ENCODE results near the gene IPO4.
A peak's percentile ranks its signal among the peaks of the same experiment; 100 is the strongest.
"Not testable (repeated sequence)": the region's sequence is repeated elsewhere in the genome, so short reads cannot be mapped to it uniquely, and the experiment has no call there.

The IPO4 gene, protein sequence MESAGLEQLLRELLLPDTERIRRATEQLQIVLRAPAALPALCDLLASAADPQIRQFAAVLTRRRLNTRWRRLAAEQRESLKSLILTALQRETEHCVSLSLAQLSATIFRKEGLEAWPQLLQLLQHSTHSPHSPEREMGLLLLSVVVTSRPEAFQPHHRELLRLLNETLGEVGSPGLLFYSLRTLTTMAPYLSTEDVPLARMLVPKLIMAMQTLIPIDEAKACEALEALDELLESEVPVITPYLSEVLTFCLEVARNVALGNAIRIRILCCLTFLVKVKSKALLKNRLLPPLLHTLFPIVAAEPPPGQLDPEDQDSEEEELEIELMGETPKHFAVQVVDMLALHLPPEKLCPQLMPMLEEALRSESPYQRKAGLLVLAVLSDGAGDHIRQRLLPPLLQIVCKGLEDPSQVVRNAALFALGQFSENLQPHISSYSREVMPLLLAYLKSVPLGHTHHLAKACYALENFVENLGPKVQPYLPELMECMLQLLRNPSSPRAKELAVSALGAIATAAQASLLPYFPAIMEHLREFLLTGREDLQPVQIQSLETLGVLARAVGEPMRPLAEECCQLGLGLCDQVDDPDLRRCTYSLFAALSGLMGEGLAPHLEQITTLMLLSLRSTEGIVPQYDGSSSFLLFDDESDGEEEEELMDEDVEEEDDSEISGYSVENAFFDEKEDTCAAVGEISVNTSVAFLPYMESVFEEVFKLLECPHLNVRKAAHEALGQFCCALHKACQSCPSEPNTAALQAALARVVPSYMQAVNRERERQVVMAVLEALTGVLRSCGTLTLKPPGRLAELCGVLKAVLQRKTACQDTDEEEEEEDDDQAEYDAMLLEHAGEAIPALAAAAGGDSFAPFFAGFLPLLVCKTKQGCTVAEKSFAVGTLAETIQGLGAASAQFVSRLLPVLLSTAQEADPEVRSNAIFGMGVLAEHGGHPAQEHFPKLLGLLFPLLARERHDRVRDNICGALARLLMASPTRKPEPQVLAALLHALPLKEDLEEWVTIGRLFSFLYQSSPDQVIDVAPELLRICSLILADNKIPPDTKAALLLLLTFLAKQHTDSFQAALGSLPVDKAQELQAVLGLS

DNA sequence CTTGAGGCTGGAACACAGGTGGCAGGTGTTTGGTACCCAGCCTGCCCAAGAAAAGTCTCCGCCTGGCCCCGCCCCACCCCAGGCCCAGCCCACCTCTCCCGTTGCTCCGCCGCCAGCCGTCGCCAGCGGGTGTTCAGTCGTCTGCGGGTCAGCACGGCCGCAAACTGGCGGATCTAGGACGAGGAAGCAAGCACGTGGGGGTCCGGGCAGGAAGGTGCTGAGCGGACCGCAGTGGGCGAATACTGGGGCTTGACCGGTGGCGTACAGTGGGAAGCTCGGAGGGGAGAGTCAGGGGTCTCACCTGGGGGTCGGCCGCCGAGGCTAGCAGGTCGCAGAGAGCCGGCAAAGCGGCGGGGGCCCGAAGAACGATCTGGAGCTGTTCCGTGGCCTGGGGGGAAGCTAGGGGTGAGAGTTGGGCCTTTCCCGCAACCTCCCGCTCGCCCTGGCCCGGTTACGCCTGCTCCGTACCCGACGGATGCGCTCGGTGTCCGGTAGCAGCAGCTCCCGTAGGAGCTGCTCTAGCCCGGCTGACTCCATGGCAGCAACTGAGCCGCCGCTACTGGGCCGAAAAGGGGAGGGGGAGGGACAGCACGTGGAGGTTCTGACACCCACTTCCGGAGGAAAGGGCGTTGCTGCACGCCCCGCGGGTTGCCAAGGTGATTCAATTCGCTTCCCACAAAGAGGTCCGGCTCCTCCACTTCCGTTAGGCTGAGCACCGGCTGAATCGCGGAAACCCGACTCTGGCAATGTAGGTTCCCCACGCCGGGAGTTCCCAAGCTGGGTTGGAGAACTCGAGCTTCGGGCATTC, at the start of gene IPO4:
IPO4 (minus strand) TSS at position 566 of the 808 bp plus-strand sequence; CDS start at position 537, 29 bp downstream.
- peak; percentile 99 for DNase-seq

- no peak for DNase-seq
Measured at GRCh38 chr14:24238123-24238522, 49.5 kb upstream of the IPO4 start.

- DNase-seq: no peak
Measured at GRCh38 chr14:24237463-24237955, 48.9 kb upstream of the IPO4 start.

GRCh38 chr14:24236689-24237462, 48.3 kb upstream of the IPO4 start:
- DNase-seq: no peak

DNA sequence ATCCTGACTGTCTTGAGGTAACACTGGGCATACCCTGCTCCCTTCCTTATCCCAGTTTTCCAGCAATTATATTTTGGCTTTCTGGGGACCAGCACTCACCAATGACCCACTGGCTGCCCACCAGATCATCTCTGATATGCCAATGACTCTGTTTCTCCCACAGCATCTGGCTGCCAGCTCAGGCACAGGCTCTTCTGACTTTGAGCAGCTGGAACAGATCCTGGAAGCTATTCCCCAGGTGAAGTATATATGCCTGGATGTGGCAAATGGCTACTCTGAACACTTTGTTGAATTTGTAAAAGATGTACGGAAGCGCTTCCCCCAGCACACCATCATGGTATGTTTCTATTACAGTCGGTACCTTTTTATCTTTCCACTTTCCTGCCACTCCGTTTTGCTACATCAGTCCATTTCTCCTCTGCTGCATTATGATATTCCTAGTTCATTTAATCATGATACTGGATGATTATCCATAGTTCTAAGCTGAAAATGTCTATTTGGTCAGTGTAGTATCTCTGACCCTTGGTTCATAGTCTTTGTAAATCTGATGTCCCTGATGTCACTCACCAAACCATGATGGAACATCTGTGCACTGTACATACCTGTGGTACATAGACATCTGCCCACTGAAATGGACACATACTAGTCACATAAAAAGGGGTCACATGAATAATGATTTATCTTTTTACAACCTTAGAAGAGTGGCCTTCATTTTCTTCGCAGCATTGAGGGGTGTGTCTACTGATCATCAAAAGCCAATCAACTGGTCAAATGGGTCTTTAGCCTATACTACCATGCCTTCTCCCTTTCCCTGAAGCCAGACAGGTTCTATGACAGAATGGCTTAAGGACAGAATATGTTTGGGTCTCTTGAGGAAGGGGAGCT, 47.4 kb upstream of the IPO4 start:
- DNase-seq: no peak

DNA sequence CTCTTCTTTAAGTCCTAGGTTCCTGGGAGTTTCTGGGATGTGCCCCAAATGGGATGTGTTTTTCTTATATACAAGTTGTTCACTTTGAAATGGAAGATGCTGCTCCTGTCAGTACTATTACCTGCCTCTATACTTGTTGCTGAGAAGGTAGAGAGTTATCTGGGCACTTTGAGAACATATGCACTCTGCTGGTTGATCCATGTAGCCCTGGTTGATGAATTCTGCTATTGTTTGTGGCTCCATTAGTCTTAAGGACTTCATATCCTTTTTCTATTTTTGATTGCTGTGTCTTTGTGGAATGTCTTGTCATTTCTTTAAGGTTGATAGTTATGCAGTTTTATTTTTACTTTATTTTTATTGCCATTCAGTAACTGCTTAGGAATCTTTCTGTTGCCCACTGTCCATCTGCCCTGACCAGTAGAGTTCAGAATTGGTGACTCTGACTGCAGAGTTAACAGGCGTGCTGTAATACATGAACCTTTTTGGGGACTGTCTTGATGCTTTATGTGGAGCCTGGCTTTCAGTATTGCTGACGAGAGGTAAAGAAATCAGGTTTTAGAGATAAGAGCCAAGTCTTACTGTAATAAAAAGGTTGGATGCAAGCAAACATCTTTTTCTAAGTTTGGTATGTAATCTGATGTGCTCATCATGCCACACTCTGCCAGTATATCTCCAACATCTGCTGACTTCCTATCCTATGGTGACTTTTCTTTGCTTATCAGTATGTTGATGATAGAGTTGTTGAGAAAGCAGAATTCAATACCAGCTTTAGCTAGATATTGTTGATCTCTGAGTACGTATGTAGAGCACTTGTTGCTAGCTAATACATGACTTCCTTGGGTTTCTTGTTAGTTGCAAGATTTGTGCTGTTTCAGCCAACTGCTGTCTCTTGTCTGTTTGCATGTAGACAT, 45.7 kb upstream of the IPO4 start:
- DNase-seq: peak; percentile 64

DNA sequence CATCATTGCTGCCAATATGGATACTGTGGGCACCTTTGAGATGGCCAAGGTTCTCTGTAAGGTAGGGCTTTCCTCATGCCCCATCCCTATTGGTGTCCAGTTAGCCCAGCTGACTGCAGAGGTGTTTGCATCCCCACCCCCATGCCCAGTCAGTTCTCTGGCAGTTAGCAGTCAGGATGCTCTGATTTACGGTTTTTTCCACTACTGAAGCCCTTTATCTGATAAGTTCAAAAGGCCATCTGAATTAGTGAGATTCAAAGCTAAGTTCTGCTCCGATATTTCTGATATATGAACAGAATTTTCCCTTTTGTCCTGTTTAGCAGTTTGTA, 44.9 kb upstream of the IPO4 start:
- peak; percentile 42 for DNase-seq

- no peak for DNase-seq
Measured at GRCh38 chr14:24232645-24233537, 44.3 kb upstream of the IPO4 start, which contains the start of gene GMPR2. Gene GMPR2 (plus strand): TSS chr14:24232929. CDS start chr14:24233254, 325 bp downstream.

GRCh38 chr14:24232121-24232644, 43.6 kb upstream of the IPO4 start, which contains the start of gene NEDD8:
Gene NEDD8 (minus strand): TSS chr14:24232367. CDS start chr14:24232267, 100 bp downstream.
- peak; percentile 97 for DNase-seq

- peak; percentile 33 for DNase-seq
Measured at GRCh38 chr14:24231263-24232120, 42.9 kb upstream of the IPO4 start.

- no peak for DNase-seq
Measured at GRCh38 chr14:24228902-24229301, 40.3 kb upstream of the IPO4 start.

DNA sequence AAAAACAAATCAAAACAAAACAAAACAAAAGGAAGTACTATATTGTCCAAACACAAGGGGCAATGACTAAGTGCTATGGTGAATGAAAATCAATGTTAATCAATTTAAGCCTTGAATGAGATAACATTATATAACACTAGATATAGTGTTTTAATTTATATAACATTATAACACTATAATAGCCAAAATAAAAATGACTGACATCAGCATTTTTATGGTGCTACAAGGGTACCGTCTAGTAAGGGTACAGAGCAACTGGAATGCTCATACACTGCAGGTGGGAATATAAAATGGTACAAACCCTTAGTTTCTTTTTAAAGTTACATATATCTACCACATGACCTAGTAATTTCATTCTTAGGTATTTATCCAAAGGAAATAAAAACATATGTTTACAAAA, 37.9 kb upstream of the IPO4 start:
- DNase-seq: no peak

DNA sequence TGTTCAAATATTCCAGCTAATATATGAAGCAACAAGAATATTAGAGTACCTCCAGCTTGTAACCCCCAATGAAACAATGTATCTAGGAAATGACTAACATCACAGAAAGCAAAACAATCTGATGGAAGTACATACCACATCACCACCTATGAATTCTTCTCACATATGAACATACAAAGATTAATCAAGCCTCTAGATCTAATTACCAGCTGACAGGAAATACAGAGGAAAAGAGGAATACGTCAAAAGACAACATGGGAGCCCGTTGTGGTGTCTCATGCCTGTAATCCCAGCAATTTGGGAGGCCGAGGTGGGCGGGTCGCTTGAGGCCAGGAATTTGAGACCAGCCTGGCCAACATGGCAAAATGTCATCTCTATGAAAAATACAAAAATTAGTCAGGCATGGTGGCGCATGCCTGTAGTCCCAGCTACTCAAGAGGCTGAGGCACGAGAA, 36.0 kb upstream of the IPO4 start:
- no peak for DNase-seq

DNA sequence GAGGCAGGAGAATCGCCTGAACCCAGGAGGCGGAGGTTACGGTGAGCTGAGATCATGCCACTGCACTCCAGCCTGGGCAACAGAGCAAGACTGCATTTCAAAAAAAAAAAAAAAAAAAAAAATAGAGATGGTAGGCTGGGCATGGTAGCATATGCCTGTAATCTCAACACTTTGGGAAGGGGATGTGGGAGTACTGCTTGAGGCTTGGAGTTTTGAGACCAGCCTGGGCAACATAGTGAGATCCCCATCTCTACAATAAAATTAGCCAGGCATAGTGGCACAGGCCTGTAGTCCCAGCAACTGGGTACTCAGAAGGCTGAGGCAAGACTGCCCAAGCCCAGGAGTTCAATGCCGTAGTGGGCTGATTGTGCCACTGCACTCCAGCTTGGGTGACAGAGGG, 34.4 kb upstream of the IPO4 start:
- DNase-seq: not testable (repeated sequence)

DNA sequence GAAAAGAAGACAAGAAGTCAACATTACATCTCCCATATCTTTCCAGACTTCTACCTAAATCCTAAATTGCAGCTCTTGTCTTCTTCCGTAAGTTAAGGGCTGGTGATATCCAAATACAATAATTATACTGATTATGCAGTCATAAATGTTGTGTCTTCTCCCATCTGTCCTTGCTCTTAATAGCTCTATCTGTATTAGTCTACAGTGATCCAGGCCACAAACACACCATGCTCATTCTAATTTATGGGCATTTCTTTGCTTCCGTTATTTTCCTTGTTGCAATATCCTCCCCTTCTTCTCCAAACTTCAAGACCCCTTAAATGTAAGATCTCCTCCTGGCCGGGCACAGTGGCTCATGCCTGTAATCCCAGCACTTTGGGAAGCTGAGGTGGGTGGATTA, 30.9 kb upstream of the IPO4 start:
- DNase-seq: no peak

DNA sequence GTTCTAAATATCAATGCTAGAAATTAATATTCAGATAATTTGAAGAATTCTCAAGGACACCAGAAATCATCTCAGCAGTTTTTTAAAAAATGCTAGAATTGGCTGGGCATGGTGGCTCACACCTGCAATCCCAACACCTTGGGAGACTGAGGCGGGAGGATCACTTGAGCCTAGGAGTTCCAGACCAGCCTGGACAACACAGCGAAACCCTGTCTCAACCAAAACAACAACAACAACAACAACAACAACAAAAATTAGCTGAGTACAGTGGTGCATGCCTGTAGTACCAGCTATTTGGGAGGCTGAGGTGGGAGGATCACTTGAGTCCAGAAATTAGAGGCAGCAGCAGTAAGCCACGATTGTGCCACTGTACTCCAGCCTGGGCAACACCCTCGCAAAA, 30.5 kb upstream of the IPO4 start:
- DNase-seq: no peak

DNA sequence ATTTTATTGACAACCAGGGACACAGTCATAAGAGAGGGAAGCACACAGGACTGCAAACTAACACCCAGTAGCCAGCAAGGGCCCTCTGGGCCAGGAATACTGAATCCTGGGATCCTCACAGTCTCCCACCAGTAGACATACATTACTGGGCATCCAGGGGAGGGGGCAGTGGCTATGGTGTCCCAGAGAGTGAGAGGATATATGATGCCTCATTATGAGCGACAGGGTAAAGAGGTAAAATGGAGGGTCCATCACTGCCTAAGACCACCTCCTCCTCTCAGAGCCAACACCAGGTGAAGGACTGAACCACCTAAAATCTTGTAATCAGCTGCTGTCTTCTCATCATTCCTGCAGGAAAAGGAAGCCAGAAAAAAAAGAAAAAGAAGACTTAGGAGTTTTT, 28.3 kb upstream of the IPO4 start:
- not testable (repeated sequence) for DNase-seq

All from hematopoietic multipotent progenitor cell treated with erythropoietin and hydrocortisone succinate and interleukin-3 and kit ligand, for 4 days (in vitro differentiated cells).